B cell (primary cell): ENCODE measurements around the gene MEX3B. TPM values are rescaled to one million over a fixed set of nuclear protein-coding genes. Genes with fewer than 3 reads are reported as not detected.

ENCODE experiments used
- ATAC-seq: fragments of 200-7000 bp; cut with Tn5 transposase; one replicate; pipeline ENCODE4 v1.10.0; 2021; ENCODE audit warnings: low read depth, mild to moderate bottlenecking, moderate number of reproducible peaks, moderate library complexity
- CTCF ChIA-PET: fragments of 350-600 bp; sonication (Branson Sonifier 250); formaldehyde crosslinking; loops from one replicate; lab custom pipeline; 2021; ENCODE audit warnings: antibody characterized with exemption, inconsistent platforms; lab: Charles Lee
- POLR2A ChIA-PET: fragments of 350-600 bp; sonication (Branson Sonifier 250); formaldehyde crosslinking; loops from one replicate; lab custom pipeline; 2021; ENCODE audit warnings: antibody characterized with exemption; lab: Charles Lee
- DNase-seq: peaks from one replicate; pipeline ENCODE4 v3.0.0; 2013
- H2AFZ ChIP-seq: 2 replicates; pipeline ENCODE4 v1.6.1; 2012; ENCODE audit warnings: mild to moderate bottlenecking, low read depth, low read length; ENCODE audit not compliant: insufficient read depth, poor library complexity, severe bottlenecking
- H3K27ac ChIP-seq, 2 donors: 1 replicate in 1 of 2; 2 replicates in 1 of 2; pipeline ENCODE4 v1.5.1; 2012 to 2013; ENCODE audit warnings: low read length in 2 of 2, mild to moderate bottlenecking in 2 of 2, moderate library complexity in 1 of 2
- H3K27me3 ChIP-seq, 4 experiments: fragments of 200-600 bp in 1 of 4; sonication (generic) in 1 of 4; replicated peaks in 1 of 4; 1 replicate in 2 of 4; 2 replicates in 2 of 4; pipeline versions ENCODE4 v1.6.1 to v1.7.0; 2013 to 2016; ENCODE audit warnings: low read length in 3 of 4, mild to moderate bottlenecking in 2 of 4, mixed read lengths in 1 of 4, moderate library complexity in 1 of 4; ENCODE audit not compliant: insufficient read depth in 4 of 4, control insufficient read depth in 3 of 4; ENCODE audit errors: control extremely low read depth in 1 of 4
- H3K36me3 ChIP-seq, 2 experiments: replicated peaks in 1 of 2; 1 replicate in 1 of 2; 2 replicates in 1 of 2; pipeline versions ENCODE4 v1.6.1 to v1.7.1; 2013; ENCODE audit warnings: low read length in 1 of 2; ENCODE audit not compliant: insufficient read depth in 2 of 2, control insufficient read depth in 1 of 2; ENCODE audit errors: control extremely low read depth in 1 of 2, extremely low read depth in 1 of 2
- H3K4me1 ChIP-seq, 2 donors: fragments of 200-600 bp in 1 of 2; sonication (generic) in 1 of 2; 1 replicate in 1 of 2; 2 replicates in 1 of 2; pipeline versions ENCODE4 v1.5.1 to v1.6.1; 2013 to 2017; ENCODE audit warnings: low read length in 2 of 2; ENCODE audit not compliant: control insufficient read depth in 2 of 2, insufficient read depth in 2 of 2
- H3K4me2 ChIP-seq: replicated peaks from 2 replicates; pipeline ENCODE3; 2012; ENCODE audit warnings: mild to moderate bottlenecking, low read depth, low read length; ENCODE audit not compliant: poor library complexity, severe bottlenecking
- H3K4me3 ChIP-seq, 5 experiments: fragments of 200-600 bp in 1 of 5; sonication (generic) in 1 of 5; 1 replicate in 3 of 5; 2 replicates in 2 of 5; pipeline versions ENCODE4 v1.5.1 to v1.7.0; 2011 to 2016; ENCODE audit warnings: low read length in 4 of 5, mild to moderate bottlenecking in 4 of 5, low read depth in 2 of 5, control low read depth in 1 of 5, moderate library complexity in 1 of 5; ENCODE audit not compliant: insufficient read depth in 1 of 5; ENCODE audit errors: control extremely low read depth in 1 of 5, extremely low read depth in 1 of 5
- H3K79me2 ChIP-seq: fragments of 200-600 bp; sonication (generic); one replicate; pipeline ENCODE4 v1.6.0; 2016; ENCODE audit warnings: low read length; ENCODE audit not compliant: control insufficient read depth, insufficient read depth
- H3K9ac ChIP-seq: fragments of 200-600 bp; sonication (generic); 2 replicates; pipeline ENCODE4 v1.6.1; 2017; ENCODE audit warnings: mild to moderate bottlenecking, low read length, moderate library complexity
- H3K9me3 ChIP-seq, 3 donors: one replicate each; pipeline versions ENCODE4 v1.6.1 to v1.7.1; 2013; ENCODE audit warnings: low read length in 2 of 3; ENCODE audit not compliant: control insufficient read depth in 2 of 3, insufficient read depth in 1 of 3; ENCODE audit errors: control extremely low read depth in 1 of 3
- H4K20me1 ChIP-seq: 2 replicates; pipeline ENCODE4 v1.6.0; 2012; ENCODE audit warnings: mild to moderate bottlenecking, low read length; ENCODE audit not compliant: insufficient read depth, control insufficient read depth, poor library complexity, severe bottlenecking
- H3K27ac Mint-ChIP-seq: one replicate; pipeline ENCODE4 v1.8.0; 2021; ENCODE audit warnings: mixed read lengths
- H3K27me3 Mint-ChIP-seq: one replicate; pipeline ENCODE4 v1.8.0; 2021; ENCODE audit warnings: mixed read lengths
- H3K4me1 Mint-ChIP-seq: one replicate; pipeline ENCODE4 v1.8.0; 2021; ENCODE audit warnings: mixed read lengths
- H3K4me3 Mint-ChIP-seq: one replicate; pipeline ENCODE4 v1.8.0; 2021; ENCODE audit warnings: mixed read lengths
- H3K9me3 Mint-ChIP-seq: one replicate; pipeline ENCODE4 v1.8.0; 2022; ENCODE audit warnings: mixed read lengths; ENCODE audit not compliant: insufficient read depth
- CTCF ChIP-seq: fragments of 200-600 bp; IDR thresholded peaks from one replicate; pipeline ENCODE4 v1.8.0; 2022; ENCODE audit warnings: antibody characterized with exemption, mild to moderate bottlenecking
- WGBS: methylation state at CpG from one replicate; pipeline ENCODE4 v1.1.5; 2013; ENCODE audit warnings: missing lambda C conversion rate; ENCODE audit not compliant: insufficient coverage; 5-methylcytosine and 5-hydroxymethylcytosine counted together
- intact Hi-C: fragments of 100-400 bp; cut with micrococcal nuclease; formaldehyde crosslinking; loops from one replicate; pipeline ENCODE4 v1.10.0; 2022
- polyA plus RNA-seq: library from polyadenylated mRNA; depleted of rRNA; stranded (reverse); fragments of >200 nt; gene quantifications from 2 replicates; pipeline ENCODE4 v1.2.3, GENCODE V29; 2012
- total RNA-seq, 2 donors: library from RNA; stranded (reverse); fragments of 120-200 nt in 1 of 2; gene quantifications; 1 replicate in 1 of 2; 2 replicates in 1 of 2; pipeline versions ENCODE4 v1.2.3 to v1.2.4, GENCODE V29; 2013 to 2022

MEX3B gene
- total and polyA plus RNA-seq, 2 donors (not counting 1 experiment from before 2014, with no cell fraction given), result 0.40 to 0.59 TPM

- POLR2A ChIA-PET, result no interaction called here
- no peak overlapping the region for H3K27ac ChIP-seq
- intact Hi-C loops, result no loop called here
These were observed 53.3 kb downstream of the MEX3B start for GRCh38 chr15:81992523-81992922.

More at GRCh38 chr15:81992523-81992922, 53.3 kb downstream of the MEX3B start:
- DNase-seq (no peak), ATAC-seq (no peak)
- Histone ChIP-seq H3K4me3 (no peak overlapping the region), H3K4me2 (no peak overlapping the region), H4K20me1 (no peaks in the 10 kb centered on the region), H3K36me3 (no peaks in the 10 kb centered on the region), H3K4me1 (no peaks in the 10 kb centered on the region), H3K9me3 (peaks cover 1 to 13% (median 7%) of the 10 kb centered on the region in 3 donors), H2AFZ (no peak overlapping the region), H3K27me3 (peaks cover 0 to 7% (median 0%) of the 10 kb centered on the region in 4 experiments), H3K79me2 (no peaks in the 10 kb centered on the region), H3K9ac (no peak overlapping the region)
- no peak overlapping the region for H3K4me3 Mint-ChIP-seq
- H3K27ac Mint-ChIP-seq, result no peak overlapping the region
- H3K4me1 Mint-ChIP-seq, result no peaks in the 10 kb centered on the region
- CTCF ChIA-PET, result no interaction called here
- no CpG with 5 or more reads among the region's 1 CpG for WGBS
- TF ChIP-seq CTCF, result no peak
- H3K27me3 Mint-ChIP-seq, result peaks cover 26% of the 10 kb centered on the region
- H3K9me3 Mint-ChIP-seq, result peaks cover 5% of the 10 kb centered on the region

Other genes starting within 250 kb of the MEX3B start
- gene EFL1, start 216.7 kb upstream of the MEX3B start, total RNA-seq, result 25.8 and 27.8 TPM in 2 replicates
- gene EFL1, start 216.7 kb upstream of the MEX3B start, polyA plus RNA-seq, result 8.2 and 12.6 TPM in 2 replicates
- gene SAXO2, start 216.8 kb upstream of the MEX3B start, total RNA-seq, result 25.0 and 30.2 TPM in 2 replicates
- 2.5 and 3.1 TPM in 2 replicates for gene SAXO2, start 216.8 kb upstream of the MEX3B start, polyA plus RNA-seq